PC-3 (cell line): ENCODE results near the gene ETFB. TPM values are rescaled to one million over a fixed set of nuclear protein-coding genes. Genes with fewer than 3 reads are reported as not detected.

Source experiments
- ATAC-seq: fragments of 200-7000 bp; cut with Tn5 transposase; 2 replicates; pipeline ENCODE4 v1.9.1; 2020; ENCODE audit warnings: mild to moderate bottlenecking, moderate library complexity
- BruUV-seq: library from RNA; stranded (reverse); fragments of 400-500 nt; replicated peaks from 2 replicates; lab custom pipeline; 2021; lab: Mats Ljungman, UMichigan
- CTCF ChIA-PET: fragments of 300-600 bp; sonication (Branson Sonifier 250); formaldehyde crosslinking; loops from one replicate; lab custom pipeline; 2022; ENCODE audit warnings: antibody characterized with exemption; lab: Charles Lee
- POLR2A ChIA-PET: fragments of 300-600 bp; sonication (Branson Sonifier 250); formaldehyde crosslinking; loops from one replicate; lab custom pipeline; 2022; ENCODE audit warnings: antibody characterized with exemption; ENCODE audit not compliant: unreplicated experiment; lab: Charles Lee
- DNase-seq: peaks from one replicate; pipeline ENCODE4 v3.0.0-alpha.2; 2015
- H2AFZ ChIP-seq: fragments of 300-600 bp; sonication (generic); 2 replicates; pipeline ENCODE4 v1.6.0; 2016; ENCODE audit warnings: antibody characterized with exemption, low read length
- H3F3A ChIP-seq: fragments of 300-600 bp; sonication (generic); one replicate; pipeline ENCODE4 v1.6.0; 2017; ENCODE audit warnings: antibody characterized with exemption, low read length, control low read depth, mild to moderate bottlenecking; ENCODE audit not compliant: unreplicated experiment
- H3K27ac ChIP-seq: fragments of 300-600 bp; sonication (generic); 2 replicates; pipeline ENCODE4 v1.5.1; 2016; ENCODE audit warnings: mild to moderate bottlenecking, low read length
- H3K27me3 ChIP-seq: fragments of 300-600 bp; sonication (generic); 2 replicates; pipeline ENCODE4 v1.6.1; 2016; ENCODE audit warnings: low read length, mixed read lengths
- H3K36me3 ChIP-seq: fragments of 300-600 bp; sonication (generic); 2 replicates; pipeline ENCODE4 v1.6.1; 2016; ENCODE audit warnings: low read depth, mixed run types, low read length, mixed read lengths
- H3K4me1 ChIP-seq: fragments of 300-600 bp; sonication (generic); 2 replicates; pipeline ENCODE4 v1.5.1; 2016; ENCODE audit warnings: low read length; ENCODE audit not compliant: insufficient read depth
- H3K4me2 ChIP-seq: fragments of 300-600 bp; sonication (generic); 2 replicates; pipeline ENCODE4 v1.6.0; 2016; ENCODE audit warnings: low read length
- H3K4me3 ChIP-seq: fragments of 300-600 bp; sonication (generic); 2 replicates; pipeline ENCODE4 v1.5.1; 2016; ENCODE audit warnings: mild to moderate bottlenecking, low read length, mixed read lengths
- H3K79me2 ChIP-seq: fragments of 300-600 bp; sonication (generic); 2 replicates; pipeline ENCODE4 v1.6.1; 2017; ENCODE audit warnings: low read length, mixed read lengths
- H3K9ac ChIP-seq: fragments of 300-600 bp; sonication (generic); 2 replicates; pipeline ENCODE4 v1.6.0; 2016; ENCODE audit warnings: mild to moderate bottlenecking, low read length
- H3K9me2 ChIP-seq: fragments of 300-600 bp; sonication (generic); replicated peaks from 2 replicates; pipeline ENCODE4 v1.6.1; 2016; ENCODE audit warnings: mixed run types, low read length, mixed read lengths
- H3K9me3 ChIP-seq: fragments of 300-600 bp; sonication (generic); 2 replicates; pipeline ENCODE4 v1.6.1; 2016; ENCODE audit warnings: low read length, mixed read lengths
- H4K20me1 ChIP-seq: fragments of 300-600 bp; sonication (generic); 2 replicates; pipeline ENCODE4 v1.6.1; 2016; ENCODE audit warnings: low read length, mixed read lengths
- EZH2 ChIP-seq: fragments of 300-600 bp; sonication (generic); IDR thresholded peaks from one replicate; pipeline ENCODE4 v1.6.1; 2017; ENCODE audit warnings: antibody characterized with exemption, mild to moderate bottlenecking, low read length; ENCODE audit not compliant: unreplicated experiment
- EZH2phosphoT487 ChIP-seq: fragments of 300-600 bp; sonication (generic); IDR thresholded peaks from 2 replicates; pipeline ENCODE4 v1.6.1; 2018; ENCODE audit warnings: mild to moderate bottlenecking, antibody characterized with exemption, low read length, borderline replicate concordance
- intact Hi-C: fragments of 100-400 bp; cut with micrococcal nuclease; formaldehyde crosslinking; loops from 2 replicates; pipeline ENCODE4 v1.9.0; 2023
- total RNA-seq: library from RNA; depleted of rRNA; stranded (reverse); fragments of >200 nt; gene quantifications from 2 replicates; pipeline ENCODE4 v1.2.3, GENCODE V29; 2014
- TF ChIP-seq, protein P1 (sequence below): fragments of 300-600 bp; sonication (generic); conservative IDR thresholded peaks from 2 replicates; pipeline ENCODE4 v1.5.1; 2017; ENCODE audit warnings: antibody characterized with exemption, low read depth, mild to moderate bottlenecking, low read length

The ETFB gene
- total RNA-seq, 1 experiment from 2014 or later, result 249 TPM

DNA sequence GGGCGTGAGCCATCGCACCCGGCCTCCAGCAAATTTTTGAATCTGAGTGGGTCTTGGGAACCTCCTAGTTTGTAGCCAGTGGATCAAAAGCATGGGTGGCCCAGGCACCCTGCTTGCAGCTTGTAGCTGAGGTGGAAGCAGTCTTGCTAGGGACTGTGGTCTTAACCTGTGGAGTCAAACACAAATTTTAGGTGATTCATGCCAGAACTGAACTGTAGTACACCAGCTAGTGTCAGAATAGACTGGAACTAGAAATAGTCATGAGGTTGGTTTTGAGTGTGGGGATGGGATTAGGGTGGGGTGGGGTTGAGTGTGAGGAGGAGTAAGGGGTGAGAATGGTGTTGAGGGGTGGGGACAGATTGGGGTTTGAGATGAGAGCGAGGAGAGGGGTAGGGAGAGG is 15.8 kb upstream of the ETFB start:
- H3K9me3 ChIP-seq, result no peaks in the 10 kb centered on the region
- no peak overlapping the region for H2AFZ ChIP-seq
- POLR2A ChIA-PET, result no interaction called here
- no peak overlapping the region for H3K4me3 ChIP-seq
- no peak overlapping the region for H3K27ac ChIP-seq
- TF ChIP-seq, protein P1, sequence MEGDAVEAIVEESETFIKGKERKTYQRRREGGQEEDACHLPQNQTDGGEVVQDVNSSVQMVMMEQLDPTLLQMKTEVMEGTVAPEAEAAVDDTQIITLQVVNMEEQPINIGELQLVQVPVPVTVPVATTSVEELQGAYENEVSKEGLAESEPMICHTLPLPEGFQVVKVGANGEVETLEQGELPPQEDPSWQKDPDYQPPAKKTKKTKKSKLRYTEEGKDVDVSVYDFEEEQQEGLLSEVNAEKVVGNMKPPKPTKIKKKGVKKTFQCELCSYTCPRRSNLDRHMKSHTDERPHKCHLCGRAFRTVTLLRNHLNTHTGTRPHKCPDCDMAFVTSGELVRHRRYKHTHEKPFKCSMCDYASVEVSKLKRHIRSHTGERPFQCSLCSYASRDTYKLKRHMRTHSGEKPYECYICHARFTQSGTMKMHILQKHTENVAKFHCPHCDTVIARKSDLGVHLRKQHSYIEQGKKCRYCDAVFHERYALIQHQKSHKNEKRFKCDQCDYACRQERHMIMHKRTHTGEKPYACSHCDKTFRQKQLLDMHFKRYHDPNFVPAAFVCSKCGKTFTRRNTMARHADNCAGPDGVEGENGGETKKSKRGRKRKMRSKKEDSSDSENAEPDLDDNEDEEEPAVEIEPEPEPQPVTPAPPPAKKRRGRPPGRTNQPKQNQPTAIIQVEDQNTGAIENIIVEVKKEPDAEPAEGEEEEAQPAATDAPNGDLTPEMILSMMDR, result no peak
- TF ChIP-seq EZH2phosphoT487, result no peak
- CTCF ChIA-PET, result no interaction called here
- no peaks in the 10 kb centered on the region for H3K9me2 ChIP-seq
- no peak for DNase-seq
- no TSS peak for BruUV-seq
- no peaks in the 10 kb centered on the region for H3F3A ChIP-seq
- H3K4me2 ChIP-seq, result no peak overlapping the region
- no peak overlapping the region for H3K9ac ChIP-seq
- H3K4me1 ChIP-seq, result peaks cover 3% of the 10 kb centered on the region; the same call in 1 of the 2 replicates
- H3K27me3 ChIP-seq, result no peaks in the 10 kb centered on the region
- H4K20me1 ChIP-seq, result no peaks in the 10 kb centered on the region
- ATAC-seq, result no peak
- H3K79me2 ChIP-seq, result no peaks in the 10 kb centered on the region
- no peaks in the 10 kb centered on the region for H3K36me3 ChIP-seq
- intact Hi-C loops, result no loop called here

DNA sequence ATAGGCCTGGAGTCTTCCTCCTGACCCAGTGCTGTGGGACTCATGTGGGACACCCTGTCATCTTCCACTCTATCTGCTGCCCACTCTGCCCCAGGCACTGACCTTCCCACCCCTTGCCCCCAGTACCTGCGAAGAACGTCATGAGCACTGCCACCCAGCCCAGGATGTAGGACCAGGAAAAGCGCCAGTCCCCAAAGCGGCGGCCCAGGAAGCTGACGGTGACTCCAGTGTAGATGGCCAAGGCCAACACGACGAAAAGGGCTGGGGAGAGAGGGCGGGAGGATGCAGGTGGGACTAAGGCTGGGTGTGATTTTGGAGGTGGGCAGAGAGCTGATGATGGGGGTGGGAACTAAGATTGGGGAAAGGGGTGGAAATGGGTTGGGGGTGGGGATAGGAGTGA is 14.2 kb upstream of the ETFB start:
- Histone ChIP-seq H3K36me3 (no peaks in the 10 kb centered on the region), H4K20me1 (no peaks in the 10 kb centered on the region), H3K4me1 (peaks cover 3% of the 10 kb centered on the region; the same call in 1 of the 2 replicates), H2AFZ (no peak overlapping the region), H3K4me3 (no peak overlapping the region), H3K9me3 (no peaks in the 10 kb centered on the region), H3K27me3 (no peaks in the 10 kb centered on the region), H3K9me2 (no peaks in the 10 kb centered on the region), H3K27ac (no peak overlapping the region), H3K4me2 (no peak overlapping the region), H3K79me2 (no peaks in the 10 kb centered on the region), H3F3A (no peaks in the 10 kb centered on the region), H3K9ac (no peak overlapping the region)
- intact Hi-C loops, result no loop called here
- DNase-seq (no peak), ATAC-seq (no peak)
- ChIA-PET POLR2A (no interaction called here), CTCF (no interaction called here)
- no peak for TF ChIP-seq EZH2
- TF ChIP-seq EZH2phosphoT487, result no peak
- TF ChIP-seq, protein P1, result no peak
- no TSS peak for BruUV-seq

DNA sequence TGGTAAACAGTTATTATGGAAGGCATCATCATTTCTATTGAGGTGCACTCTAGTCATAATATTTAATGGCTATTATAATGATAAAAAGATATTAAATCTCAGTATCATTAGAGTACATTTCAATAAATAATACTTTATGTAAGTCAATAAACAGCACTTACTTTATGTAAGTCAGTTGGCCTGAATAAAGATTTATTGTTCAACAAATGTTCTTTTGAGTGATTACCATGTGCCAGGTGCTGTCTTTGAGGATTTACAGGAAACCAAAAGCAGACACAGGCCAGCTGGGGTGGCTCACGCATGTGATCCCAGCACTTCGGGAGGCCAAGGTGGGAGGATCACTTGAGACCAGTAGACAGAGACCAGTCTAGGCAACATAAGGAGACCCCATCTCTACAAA is 11.2 kb upstream of the ETFB start:
- H3K27ac ChIP-seq, result no peak overlapping the region
- H3K9me2 ChIP-seq, result no peaks in the 10 kb centered on the region
- H3K27me3 ChIP-seq, result no peaks in the 10 kb centered on the region
- no peaks in the 10 kb centered on the region for H4K20me1 ChIP-seq
- peaks cover 3% of the 10 kb centered on the region; the same call in 1 of the 2 replicates for H3K4me1 ChIP-seq
- H3K9ac ChIP-seq, result no peak overlapping the region
- BruUV-seq, result no TSS peak
- no peak for TF ChIP-seq EZH2
- TF ChIP-seq, protein P1, result no peak
- TF ChIP-seq EZH2phosphoT487, result no peak
- DNase-seq, result no peak
- ATAC-seq, result no peak
- ChIA-PET CTCF (no interaction called here), POLR2A (no interaction called here)
- H3K36me3 ChIP-seq, result no peaks in the 10 kb centered on the region
- H3K4me3 ChIP-seq, result no peak overlapping the region
- H3F3A ChIP-seq, result no peaks in the 10 kb centered on the region
- H3K79me2 ChIP-seq, result no peaks in the 10 kb centered on the region
- H3K9me3 ChIP-seq, result no peaks in the 10 kb centered on the region
- H3K4me2 ChIP-seq, result no peak overlapping the region
- intact Hi-C loops, result no loop called here
- no peak overlapping the region for H2AFZ ChIP-seq
